ENCODE measurements around the gene TECPR1.
A peak's percentile ranks its signal among the peaks of the same experiment; 100 is the strongest.

TECPR1 gene

DNA sequence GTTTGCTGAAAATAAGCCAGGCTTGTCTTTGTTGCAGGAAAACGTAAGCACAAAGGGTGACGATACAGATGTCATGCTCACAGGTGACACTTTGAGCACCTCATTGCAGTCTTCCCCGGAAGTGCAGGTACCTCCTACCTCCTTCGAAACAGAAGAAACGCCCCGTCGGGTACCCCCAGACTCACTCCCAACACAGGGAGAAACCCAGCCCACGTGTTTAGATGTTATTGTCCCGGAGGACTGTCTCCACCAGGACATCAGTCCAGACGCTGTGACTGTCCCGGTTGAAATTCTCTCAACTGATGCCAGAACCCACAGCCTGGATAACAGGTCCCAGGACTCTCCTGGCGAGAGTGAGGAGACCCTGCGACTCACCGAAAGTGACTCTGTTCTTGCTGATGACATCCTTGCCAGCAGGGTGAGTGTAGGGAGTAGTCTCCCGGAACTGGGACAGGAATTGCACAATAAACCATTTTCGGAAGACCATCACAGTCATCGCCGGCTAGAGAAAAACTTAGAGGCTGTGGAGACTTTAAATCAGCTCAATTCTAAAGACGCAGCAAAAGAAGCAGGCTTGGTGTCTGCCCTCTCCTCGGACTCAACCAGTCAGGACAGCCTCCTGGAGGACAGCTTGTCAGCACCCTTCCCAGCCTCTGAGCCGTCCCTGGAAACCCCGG lies 59.1 kb downstream of the TECPR1 start:
- DNase-seq (ENCODE audit: low spot score): no peak

DNA sequence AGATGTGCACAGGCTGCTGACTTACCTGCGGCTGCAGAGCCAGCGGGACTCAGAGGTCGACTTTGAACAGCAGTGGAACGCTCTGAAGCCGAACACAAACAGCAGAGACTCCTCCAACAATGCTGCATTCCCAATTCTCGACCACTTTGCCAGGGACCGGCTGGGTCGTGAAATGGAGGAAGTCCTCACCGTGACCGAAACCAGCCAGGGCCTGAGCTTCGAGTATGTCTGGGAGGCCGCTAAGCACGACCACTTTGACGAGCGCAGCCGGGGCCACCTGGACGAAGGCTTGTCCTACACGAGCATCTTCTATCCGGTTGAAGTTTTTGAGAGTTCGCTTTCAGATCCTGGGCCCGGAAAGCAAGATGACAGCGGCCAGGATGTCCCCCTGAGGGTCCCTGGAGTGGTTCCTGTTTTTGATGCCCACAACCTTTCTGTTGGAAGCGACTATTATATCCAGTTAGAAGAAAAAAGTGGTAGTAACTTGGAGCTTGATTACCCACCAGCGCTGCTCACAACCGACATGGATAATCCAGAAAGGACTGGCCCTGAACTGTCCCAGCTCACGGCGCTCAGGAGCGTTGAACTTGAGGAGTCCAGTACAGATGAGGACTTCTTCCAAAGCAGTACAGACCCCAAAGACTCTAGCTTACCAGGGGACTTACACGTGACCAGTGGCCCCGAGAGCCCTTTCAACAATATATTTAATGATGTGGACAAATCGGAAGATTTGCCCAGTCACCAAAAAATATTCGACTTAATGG lies 60.2 kb downstream of the TECPR1 start:
- no peak for DNase-seq (ENCODE audit: low spot score)

DNA sequence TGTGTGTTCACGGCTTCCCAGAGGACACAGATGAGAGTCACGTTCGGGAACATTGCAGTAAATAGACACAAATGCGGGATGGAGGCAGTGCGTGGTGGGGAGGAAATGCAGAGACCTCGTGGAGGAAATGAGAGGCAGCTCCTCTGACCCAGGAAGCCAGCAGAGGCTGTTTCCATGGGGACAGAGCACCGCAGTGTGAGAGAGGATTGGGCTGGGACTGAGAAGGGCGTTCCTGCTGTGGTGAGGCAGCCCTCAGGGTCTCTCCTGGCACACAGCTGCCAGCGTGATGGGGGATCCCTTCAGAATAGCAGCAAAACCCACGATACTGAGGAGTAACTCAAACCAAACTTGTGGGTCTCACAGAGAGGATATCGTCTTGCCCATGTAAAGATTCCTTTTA lies 62.5 kb downstream of the TECPR1 start:
- DNase-seq (ENCODE audit: low spot score): no peak

DNA sequence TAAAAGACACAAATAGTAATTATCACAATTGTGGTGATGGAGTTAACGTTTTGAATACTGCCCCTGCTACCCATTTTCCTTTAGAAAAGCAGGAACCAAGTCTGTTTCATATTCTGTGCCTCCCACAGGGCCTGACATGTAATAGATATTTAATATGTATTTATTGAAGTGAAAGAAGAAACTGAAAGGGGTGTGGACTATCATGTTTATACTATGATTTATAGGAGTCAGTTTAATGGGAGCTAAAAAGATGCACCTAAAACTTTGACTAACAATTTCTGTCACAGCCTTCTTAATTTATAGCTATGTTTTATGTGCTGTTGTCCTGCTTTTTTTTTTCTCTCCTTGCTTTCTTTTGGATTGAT lies 64.9 kb downstream of the TECPR1 start:
- no peak for DNase-seq (ENCODE audit: low spot score)

DNA sequence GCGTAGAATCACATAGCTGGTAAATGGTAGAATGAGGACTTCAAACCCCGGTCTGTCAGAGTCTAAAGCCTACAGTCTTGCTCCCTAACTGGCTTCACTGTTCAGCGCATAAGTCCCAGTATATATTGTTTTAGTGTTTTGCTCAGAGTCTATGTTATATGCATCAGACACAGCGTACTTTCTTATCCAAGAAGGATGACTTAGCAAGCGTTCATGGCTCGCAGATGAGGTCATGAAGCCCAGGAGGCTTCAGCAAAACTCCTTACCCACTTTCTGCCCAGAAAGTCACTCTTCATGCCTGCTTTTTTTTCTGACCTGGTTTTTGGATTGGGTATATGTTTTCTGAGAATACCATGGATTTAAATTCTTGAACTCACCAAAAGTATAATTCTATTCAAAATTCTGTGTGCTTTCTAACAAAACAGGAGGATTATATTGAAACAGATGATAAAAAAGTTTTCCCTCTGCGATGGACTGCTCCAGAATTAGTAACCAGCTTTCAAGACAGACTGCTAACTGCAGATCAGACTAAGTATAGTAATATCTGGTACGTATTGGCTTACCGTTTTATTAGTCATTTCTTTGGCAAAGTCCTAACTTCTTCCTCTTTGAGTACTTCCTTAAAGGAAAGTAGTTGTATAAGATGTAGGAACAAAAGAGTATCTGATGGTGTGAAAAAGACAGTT lies 65.4 kb downstream of the TECPR1 start:
- DNase-seq (ENCODE audit: low spot score): no peak

DNA sequence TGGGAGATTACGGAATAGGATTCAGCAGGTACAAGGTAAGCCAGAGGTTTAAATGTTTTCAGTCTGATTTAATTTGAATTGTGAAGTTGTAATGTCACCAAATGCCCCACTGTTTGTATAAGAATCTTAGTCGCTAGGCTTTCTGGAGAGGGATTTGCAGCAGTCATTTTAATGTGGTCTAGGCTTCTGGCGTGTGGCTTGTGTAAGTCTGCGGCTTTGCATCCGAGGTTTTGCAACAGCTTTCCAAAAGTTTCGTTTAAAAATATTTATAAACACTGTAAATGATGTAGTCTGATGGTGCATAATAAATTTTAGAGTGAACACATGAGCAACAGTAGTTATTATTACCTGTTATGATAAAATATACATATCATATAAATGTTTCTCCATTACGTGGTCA lies 66.9 kb downstream of the TECPR1 start:
- DNase-seq (ENCODE audit: low spot score): no peak

DNA sequence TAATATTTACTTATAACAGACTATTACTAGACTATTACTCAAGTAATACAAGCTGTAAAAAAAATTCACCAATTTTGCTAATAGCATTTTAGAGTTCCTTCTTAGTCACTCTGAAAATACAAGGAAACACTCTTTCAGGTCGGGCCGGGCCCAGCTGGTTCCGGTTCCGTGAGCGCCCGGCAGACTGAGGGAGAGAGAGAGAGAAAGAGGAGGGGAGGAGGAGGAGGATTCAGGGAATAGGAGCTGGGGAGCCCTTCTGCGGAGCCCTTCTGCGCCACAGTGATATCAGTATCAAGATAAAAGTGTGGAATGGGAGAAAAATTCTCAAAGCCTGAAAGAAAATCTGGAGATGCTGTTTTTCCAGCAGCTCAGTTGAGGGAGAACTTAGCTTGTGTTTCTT lies 71.3 kb downstream of the TECPR1 start:
- no peak for DNase-seq (ENCODE audit: low spot score)

DNA sequence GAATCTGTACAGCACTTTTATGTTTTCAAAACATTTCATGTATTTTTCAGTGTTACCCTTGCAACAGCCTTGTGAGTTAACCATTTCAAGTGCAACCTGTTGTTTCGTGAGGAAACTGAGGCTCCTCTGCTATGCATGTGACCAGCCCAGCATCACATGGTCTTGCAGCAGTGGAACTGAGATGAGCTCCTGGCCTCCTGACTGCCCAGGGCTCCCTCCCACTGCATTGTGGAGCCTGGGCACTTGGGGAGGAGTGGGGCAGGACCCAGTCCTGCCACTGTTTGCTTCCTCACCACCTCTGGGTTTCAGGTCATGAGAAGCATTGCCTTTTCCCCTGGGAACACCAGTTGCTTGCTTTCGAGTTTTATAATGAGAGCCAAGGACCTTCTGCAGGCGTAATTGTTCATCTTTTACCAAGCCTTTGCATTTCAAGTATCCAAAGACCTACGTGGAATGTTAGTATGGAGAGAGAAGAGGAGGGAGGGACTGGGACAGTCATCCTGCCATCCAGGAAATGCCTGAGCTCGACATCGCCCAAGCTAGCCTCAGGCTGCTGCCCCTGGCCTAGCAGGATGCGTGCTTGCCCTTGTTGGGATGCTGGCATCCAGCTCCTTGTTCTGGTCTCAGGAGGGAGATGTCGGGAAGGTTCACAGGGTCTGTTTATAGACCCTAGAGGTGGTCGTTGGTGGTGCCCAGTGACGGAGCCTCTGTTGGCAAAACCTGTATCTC lies 73.1 kb downstream of the TECPR1 start:
- no peak for DNase-seq (ENCODE audit: low spot score)

DNA sequence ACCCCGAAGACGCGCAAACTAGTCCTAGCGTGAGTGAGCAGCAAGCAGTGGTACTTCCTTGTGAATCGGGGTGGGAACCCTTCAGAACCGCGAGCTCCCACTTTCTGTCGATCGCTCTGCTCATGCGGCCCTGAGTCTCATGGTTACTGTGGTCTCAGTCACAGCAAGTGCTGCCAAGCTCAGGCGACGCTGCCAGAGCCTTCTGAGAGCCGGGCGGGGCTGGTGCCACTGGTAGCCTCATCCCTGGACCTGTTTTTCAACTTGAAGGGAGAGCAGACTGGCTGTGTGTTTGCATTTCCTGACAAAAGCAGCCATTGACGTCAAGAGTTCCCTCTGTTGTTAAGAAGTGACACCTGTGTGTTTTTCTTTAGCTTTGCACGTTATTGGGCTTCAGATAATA lies 73.7 kb downstream of the TECPR1 start:
- DNase-seq (ENCODE audit: low spot score): no peak

DNA sequence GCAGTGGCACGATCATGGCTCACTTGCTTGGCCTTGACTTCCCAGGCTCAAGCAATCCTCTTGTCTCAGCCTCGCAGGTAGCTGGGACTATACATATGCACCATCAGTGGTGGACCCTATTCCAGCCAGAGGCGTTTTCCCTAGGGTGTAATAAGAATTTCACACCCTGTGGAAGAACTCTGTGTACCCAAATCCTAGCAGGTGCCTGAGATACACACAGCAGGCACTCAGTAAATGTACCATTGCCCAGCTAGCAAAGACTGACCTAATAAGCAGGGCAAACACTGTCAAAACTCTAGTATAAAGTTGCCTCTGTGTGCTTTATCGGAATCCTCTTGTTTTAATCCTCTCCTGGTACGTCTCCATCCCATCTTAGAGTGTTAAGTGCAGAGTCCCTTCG lies 74.5 kb downstream of the TECPR1 start:
- DNase-seq (ENCODE audit: low spot score): no peak

DNA sequence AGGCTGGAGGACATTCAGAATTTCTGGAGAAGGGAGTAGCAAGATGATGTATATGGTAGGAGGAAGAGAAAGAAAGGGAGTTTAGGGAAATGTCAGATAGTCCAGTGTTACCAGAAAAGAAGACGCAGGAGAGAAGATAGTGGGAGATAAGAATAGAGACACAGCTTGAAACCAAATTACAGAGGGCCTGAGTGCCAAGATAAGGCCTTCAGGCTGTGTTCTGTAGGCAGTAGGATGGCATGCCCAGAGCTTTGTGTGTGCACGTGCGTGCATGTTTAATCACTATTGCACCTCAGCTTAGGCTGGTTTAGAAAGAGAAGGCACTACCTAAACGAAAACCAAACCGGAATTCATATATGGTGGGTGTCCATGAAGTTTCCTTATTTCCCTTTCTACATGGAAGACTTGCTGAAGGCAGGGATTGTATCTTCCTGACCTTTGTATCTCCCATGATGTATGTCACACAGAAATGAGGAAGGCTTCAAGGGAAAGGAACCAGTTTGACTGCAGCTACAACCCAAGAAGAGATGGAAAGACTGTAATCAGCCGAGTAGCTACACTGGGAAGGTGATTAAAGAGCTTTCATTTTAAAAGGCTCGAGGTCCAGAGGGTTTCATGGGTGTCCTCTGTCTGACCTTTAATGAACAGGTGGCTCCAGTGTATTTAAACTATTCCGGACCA lies 76.6 kb downstream of the TECPR1 start:
- no peak for DNase-seq (ENCODE audit: low spot score)

DNA sequence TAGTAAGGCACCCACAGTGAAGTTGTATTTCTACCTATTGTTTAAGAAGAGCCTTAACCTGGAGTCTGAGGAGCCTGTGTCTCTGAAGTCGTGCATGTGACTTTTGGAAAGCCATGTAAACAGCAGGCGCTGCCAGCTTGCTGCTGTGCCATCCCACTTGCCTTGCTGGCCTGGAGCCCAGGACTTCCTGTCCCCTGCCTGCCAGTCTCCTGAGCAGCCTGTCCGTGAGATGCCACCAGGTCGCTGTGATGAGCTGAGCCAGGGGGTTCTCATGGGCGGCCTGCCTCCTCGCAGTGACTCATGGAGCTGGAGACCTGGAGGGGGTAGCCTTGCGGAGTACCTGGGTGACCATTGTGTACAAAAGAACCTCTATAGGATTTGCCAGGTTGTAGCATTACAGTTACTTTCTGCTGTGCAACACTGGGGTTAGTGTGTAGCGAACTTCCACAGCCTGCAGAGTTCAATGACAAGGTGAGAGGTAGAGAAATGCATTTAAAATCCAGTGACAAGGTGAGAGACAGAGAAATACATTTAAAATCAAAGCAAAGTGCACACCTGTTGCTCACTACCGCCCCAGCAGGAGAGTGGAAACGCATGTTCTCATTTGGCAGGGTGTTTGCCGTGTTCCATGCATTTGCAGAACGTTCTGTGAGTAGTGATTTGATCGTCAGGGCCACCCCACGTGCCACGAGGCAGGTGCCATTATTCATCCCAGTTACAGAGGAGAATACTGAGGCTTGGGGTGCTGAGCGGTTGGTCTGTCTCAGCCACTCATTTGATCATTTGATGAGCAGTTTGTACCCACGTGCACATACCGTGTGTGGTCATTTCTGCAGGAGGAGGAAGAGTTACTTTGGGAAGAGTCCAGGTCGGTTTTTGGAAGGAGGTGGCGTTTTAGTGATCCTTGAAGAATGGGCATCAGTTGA lies 77.4 kb downstream of the TECPR1 start:
- DNase-seq (ENCODE audit: low spot score): no peak

DNA sequence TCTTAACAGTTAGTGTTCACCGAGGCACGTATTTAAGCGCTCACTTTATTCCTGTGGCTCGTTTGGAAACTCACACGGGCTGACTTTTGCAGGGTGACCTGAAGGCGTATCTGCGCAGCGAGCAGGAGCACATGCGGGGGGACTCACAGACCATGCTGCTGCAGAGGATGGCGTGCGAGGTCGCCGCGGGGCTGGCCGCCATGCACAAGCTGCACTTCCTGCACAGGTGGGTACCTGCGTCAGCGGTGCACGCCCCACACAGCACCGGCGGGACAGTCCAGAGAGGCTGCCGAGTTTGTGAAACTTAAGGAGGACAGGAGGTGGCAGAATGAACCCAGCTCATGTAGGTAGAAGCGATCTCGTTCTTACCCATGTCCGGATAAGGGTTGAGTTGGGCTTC lies 80.6 kb downstream of the TECPR1 start:
- DNase-seq (ENCODE audit: low spot score): no peak

DNA sequence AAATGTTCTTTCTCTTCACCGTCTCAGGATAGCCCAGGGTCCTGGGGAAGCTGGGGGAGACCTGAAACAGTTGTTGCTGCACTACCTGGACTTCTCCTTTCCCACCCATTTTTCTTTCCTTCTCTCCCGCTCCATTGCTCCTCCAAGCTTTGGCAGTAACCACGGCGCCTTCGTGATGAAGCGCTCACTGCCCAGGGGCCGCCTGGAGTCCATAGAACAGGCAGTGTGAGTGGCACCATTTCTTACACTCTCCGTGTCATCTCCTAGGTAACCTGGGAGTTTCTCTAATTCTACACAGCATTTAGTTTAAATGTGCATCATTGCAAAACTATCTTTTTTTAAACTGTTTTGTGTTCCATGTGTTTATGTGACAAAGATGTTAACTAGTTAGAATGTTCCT lies 81.1 kb downstream of the TECPR1 start:
- no peak for DNase-seq (ENCODE audit: low spot score)

DNA sequence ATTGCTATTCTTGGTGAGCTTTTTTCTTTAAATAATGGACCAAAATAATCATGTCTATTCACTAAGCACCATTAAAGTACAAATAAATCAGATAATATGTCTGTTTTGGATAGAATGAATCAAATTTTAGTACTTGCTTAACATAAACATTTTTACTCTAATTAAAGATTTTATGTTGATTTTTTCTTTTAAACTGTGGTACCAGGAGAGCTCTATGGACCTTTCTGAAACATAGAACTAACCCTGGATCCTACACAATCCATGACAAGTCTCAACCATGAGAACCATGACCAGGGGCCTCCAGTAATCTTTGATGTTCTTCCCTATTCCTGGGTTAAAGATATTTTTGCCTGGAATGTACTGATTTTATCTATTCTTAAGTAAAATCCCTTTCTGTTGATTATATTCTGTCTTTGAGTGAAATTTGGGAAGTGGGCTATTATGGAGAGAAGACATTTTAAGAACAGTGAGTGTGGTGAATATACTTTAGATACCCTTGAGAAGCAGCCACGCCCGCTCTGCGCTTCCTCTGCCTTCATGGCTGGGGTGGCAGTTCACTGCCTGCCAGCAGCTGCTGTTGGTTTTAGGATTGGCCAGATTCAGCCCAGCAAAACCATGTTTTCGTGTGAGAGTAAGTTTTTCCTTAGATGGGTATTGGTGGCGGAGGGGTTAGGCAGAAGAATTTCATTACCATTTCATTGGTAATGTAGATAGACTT lies 83.0 kb downstream of the TECPR1 start:
- DNase-seq (ENCODE audit: low spot score): no peak

DNA sequence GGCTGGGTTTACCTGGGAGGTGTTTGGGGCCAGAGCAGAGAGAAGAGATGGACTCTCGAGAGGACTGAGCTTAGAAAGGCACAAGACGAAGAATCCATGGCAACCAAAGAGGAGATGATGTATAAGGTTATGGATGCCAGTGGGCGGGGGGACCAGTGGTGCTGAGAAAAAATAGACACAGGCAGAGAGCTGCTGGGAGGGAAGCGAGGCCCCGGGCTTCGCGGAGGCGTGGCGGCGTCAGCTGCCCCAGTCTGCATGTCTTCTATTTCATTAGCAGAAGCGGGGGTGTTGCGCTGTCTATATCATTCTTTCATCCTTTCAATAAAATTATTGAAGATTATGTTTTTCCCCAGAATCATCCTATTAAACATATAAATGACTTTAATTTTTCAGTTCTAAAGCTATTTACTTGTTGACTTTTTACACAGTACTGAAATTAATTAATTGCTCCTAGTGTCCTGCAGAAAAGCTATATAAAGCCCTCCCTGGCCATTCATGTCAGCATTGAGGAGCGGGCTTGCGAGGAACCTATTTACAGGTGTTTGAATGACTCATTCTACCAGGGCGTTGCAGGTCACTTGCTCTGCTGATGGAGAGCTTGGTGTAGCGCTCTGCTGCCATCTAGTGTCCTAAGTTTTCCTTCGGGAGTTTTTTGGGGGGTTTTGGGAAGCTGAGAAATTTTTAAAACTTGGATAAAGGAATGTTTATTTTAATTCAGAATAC lies 83.7 kb downstream of the TECPR1 start:
- DNase-seq (ENCODE audit: low spot score): peak; percentile 94

DNA sequence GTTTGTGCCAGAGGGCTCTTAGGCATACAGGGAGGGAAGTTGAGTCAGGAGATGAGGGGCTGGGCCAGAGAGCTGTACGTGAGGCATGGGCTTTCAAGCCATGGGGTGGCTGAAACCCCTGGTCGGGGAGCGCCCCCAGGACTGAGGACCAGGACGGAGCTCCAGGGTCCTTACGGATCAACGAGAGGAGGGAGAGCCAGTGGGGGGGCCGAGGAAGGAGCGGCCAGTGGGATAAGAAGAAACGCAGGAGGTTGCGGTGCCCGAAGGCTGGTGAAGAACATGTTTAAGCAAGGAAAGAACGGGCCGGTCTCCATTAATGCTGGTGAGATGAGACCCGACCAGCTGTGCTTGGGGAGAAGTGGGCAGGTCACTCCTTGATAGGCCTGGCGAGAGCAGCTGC lies 84.4 kb downstream of the TECPR1 start:
- DNase-seq (ENCODE audit: low spot score): no peak

DNA sequence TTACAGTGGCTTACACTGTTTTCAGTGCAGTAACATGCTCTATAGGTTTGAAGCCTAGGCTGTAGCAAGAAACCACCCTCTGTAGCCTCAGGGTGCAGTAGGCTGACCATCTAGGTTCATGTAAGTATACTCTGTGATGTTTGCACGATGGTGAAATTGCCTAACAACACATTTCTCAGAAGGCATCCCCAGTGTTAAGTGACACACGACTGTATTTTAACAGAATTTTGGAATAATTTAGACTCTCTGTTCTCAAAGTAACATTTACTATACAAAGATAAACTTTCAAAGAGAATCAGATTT lies 85.4 kb downstream of the TECPR1 start:
- no peak for DNase-seq (ENCODE audit: low spot score)

DNA sequence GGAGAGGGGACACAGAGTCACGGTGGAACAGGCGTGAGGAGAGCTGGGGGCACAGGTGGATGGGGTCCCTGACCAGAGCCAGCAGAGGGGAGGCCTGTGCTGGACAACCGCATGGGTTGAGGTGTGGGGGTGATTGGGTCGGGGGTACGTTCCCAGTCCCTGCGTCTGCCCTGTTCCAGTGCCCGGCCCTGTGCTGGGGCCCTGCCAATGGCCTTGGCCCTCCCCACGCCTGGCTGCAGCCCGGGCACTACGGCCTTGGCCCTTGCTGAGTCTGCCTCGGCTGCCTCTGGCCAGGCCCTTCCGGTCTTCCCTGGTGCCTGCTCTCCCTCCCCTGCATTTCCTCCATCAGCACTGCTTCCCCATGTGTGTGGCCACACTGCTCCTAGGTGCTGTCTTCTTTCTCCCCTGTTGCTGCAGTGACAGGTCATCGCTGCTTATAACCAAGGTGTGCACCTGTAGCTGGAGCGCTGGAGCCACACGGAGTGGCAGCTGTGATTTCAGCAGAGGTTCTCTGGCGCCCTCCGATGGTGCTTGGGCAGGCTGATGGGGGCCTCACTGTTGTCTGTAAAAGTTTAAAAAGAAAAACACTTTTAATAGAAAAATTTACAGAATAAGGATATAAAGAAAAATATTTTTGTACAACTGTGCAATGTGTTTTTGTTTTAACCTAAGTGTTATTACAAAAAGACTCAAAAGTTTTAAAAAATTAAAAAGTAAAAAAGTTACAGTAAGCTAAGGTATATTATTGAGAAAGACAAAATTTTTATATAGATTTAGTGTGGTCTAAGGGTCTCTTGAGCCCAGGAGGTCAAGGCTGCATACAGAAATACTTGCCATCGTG lies 86.0 kb downstream of the TECPR1 start:
- peak; percentile 72 for DNase-seq (ENCODE audit: low spot score)
